Retina (tissue), 1 donor: Measurements from ENCODE around the gene KRT73.
A peak's percentile ranks its signal among the peaks of the same experiment; 100 is the strongest.

Experiments
- DNase-seq: peaks from one replicate; pipeline ENCODE4 v3.0.0-alpha.2; 2016

Gene KRT73

DNA sequence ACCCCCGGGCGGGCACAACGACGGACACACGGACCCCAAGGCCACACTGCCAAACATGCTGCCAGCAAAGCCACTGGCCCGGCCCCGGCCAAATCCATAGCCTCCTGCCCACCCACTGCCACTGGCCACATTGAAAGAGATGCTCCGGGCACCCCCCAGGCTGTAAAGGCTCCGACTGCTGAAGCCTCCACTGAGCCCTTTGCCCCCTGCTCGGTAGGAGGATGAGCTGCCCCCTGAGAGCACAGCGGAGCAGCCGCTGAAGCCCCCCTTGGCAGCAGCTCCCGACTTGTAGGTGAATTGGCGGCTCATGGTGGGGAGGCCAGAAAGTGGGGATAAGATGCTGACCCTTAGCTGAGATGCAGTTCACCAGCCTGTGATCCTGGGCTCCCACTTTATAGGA lies at the start of gene KRT73:
TSS of gene KRT73 (minus strand) at position 344 of the 400 bp plus-strand sequence. CDS start at position 309, 35 bp downstream.
- DNase-seq, result no peak

DNA sequence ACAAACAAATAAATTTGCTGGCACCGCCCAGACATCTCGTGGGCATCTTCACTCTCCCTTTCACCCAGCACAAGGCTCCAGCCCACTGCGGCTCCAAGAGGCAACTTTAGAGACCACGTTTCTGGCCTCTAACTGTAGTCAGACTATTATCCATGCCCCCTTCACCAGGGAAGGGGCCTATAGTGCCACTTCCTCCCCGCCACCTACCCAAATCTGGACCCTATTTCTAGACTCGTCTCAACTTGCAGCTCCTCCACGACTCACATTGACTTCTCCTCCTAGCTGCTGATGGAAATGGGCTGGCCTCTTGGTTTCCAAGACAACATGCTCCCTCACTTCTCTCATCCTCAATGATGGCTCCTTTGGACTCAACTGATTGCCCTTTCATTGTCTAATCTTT lies 49.6 kb upstream of the KRT73 start:
- no peak for DNase-seq

DNA sequence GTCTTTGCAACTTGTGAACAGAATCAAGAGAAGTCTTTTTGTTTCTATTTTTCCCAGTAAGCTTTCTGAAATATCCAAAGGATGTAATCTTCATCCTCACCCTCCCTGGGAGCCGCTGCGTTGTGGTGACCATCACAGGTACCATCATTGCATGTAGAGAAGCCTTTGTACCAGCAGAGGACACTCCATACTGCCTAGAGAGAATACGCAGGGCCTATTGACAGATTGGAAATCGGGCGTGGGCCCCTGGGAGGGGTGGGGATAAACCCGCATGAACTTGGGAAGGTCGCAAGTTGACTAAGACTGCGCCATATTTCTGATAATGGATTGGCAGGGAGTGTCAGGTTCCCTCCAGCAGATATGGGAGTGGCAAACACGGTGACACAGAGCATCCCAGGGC lies 49.1 kb upstream of the KRT73 start:
- no peak for DNase-seq

DNA sequence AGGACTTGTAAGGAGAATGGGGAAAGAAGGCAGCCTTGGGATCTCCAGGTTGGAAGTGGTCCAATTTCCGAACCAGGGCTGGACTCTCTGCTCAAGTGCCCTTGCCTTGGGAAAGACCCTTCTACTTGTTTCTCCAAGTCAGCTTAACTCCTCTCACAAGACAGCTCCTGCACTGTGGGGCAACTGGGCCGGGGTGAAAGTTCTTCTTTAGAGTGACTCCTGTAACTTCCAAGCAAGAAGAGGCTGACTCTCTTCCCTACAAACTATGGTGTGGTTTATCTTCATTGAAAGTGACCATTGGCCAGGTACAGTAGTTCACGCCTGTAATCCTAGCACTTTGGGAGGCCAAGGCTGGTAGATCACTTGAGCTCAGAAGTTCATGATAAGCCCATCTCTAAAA lies 48.1 kb upstream of the KRT73 start:
- DNase-seq, result no peak

DNA sequence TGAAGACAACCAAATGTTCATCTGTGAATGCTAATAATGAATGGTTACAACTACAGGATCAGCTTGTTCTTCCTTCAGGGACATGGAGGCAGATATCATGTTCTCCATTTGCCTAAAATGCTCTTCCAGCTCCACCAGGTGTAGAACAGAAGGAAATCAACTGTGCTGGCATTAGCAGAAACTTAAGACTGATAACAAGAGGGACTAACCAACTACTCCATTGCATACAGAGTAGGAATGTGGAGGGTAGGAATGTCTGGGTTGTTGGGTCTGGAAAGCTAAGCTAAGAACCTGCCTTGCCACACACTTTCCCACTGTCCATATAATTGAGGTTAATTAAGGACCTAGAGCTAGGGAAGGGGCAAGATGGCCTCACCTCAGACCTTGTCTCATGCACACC lies 45.1 kb upstream of the KRT73 start:
- no peak for DNase-seq

DNA sequence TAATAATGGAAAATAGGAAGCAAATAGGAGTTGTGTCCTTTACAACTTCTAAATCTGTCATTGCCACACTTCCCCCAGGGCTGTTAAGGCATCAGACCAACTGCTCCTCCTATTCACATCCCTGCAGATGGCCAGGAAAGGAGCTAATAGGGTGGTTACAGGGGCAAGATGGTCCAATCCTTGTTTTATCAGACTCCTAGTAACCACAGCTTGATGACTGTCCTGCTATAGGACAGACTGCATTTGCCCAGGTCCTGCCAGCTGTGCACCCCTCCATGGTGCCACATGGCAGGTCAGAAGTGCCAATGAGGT lies 44.5 kb upstream of the KRT73 start:
- no peak for DNase-seq

DNA sequence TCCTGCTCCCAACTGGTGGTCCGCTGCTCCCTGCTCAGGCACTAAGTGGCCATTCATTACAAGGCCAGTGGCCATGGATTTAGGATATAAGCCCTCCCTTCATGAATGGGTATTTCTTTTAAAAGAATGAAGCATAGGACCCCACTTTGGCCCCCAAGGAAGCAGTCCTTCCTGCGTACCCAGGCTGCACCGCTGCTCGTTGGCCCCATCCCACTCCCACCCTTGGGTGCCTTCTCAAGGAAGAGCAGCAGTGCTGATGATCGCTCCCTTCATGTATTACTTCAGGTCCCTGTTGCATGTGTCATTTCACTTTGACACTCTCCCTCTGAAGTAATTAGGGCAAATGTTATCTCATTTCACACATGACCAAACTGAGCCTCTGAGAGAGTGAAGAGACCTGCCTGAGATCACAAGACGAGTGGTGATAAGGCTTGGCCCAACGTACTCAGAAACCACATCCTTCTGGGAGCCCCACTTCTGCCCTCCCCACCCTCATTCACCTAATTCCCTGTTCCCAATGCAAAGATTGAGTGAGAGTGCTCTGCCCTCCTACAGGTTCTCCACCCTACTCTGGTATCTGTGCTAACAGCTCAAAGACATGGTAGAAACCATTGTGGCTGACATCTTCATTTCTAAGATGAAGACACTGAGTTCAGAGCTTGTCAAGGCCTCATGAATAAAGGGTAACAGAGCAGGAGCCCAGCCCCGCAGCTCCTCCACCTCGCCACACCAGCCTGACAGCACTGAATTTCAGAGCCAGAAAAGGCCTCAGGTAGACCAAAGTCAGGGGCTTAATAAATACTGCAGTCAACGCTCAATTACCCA lies 43.9 kb upstream of the KRT73 start:
- no peak for DNase-seq

DNA sequence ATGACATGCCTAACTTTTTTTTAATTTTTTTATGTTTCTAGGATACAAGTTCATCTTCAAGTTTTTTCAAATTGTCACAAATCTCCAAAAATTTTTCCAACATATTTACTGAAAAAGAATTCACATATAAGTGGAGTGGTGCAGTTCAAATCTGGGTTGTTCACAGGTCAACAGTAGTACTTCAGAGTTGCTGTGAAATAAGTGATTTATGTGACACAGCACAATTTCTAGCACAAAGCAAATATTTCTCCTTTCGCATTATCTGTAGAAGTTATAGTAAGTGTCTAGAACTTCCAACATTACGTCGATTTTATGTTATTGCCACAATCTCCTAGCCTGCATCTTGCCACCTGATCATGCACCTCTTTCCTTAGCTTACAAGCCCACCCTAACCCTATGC lies 43.3 kb upstream of the KRT73 start:
- no peak for DNase-seq

DNA sequence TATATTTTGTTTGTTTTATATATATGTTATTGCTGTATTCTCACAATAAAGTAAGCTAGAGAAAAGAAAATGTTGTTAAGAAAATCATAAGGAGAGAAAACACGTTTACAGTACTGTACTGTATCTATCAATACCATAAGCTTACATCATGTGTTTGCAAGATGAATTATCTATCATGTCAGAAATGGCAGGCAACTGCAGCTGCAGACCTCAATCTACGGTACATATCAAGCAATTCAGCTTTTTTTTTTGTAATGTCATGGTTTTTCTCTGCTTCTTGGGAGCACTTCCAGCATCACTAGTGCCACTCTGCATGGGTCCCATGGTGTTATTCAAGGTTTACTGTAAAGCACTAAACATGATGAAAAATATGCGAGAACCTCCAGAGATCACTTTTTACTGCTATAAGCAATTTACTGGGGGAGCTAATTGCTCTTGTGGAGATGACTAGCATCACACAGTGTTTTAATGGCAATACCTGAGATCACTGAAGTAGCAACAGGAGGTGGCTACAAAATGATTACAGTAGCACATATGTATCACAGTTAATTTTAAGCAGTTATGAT lies 42.7 kb upstream of the KRT73 start:
- DNase-seq, result no peak

DNA sequence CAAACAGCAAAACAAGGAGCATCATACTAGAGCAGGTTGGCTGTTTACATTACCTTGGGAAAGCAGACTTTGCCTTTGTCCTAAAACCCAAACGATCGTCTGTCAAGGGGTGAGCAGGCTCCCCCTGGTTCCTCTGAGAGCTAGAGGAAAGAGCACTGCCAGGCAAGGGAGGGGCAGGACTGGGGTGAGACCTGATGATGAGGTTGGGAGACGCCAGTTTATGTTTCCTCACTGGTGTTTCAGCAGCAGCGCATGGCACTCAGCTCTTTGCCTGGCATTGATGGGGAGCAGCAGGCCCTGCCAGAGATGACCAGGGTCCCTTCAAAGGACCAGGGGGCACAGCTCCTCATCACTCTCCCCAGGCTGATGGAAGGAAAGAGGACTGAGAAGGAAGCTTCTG lies 41.6 kb upstream of the KRT73 start:
- no peak for DNase-seq

DNA sequence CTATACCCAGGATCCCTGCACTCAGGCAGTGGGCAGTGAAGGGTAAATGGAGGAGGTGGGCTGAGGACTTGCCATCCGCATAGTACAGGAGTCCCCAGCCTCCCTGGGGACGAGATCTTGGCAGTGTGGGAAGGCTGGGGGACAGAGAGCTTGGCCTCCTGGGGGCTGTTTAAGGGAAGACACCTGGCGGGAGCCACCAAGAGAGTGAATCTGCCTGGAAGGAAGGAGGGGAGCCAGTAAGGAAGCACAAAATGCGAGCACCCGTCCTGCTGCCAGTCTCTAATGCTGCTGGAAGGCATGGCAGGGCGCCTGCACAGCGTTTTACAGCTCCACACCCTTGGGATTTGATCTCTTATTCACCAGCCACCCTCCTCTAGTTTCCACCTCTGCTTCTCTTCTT lies 41.0 kb upstream of the KRT73 start:
- DNase-seq, result no peak

DNA sequence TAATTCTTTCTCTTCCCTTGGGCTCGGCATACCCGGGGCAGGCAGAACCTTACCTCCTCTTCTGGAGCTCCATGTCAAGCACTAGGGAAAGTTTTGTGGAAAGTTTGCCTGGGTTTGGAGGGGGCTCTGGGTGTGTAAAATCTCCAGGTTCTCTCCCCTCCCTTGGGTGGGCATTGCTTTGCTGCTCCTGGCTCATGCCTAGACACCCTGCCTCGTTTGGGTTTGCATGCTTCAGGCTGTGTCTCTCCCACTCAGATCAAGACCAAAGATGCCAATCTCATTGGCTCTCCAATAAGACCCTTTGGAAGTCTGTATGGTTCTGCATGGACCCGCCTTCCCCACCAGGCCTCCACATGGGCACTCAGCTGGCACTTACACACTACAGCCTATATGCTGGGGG lies 39.8 kb upstream of the KRT73 start:
- DNase-seq, result no peak

DNA sequence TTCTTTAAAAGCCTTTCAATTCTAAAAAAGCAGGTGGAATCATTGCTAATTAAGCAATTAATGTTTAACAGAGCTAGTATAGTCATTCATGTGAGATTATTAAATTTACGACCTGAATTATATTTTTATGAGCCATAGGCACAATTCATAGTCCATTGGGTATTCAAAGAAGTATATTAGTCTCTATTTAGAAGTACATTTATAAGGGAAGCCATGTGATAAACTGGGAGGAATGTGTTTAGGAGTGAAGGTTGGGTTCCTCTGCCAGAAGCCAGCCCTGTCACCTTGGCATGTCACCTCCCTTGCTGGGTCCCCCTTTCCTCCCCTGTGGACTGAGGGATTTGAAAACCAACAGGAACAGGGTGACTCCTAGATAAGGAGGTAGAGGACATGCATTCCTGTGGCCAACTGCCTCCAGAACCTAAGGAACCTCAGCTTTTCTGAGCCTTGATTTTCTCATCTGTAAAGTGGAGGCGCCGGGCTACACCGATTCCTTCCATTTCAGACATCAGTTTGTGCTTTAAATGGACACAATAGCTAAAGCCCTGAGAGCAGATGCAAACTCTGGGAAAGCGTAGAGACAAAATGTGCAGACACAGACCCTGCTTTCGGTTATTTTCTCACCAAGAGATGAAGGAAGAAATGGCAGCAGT lies 39.0 kb upstream of the KRT73 start:
- no peak for DNase-seq

DNA sequence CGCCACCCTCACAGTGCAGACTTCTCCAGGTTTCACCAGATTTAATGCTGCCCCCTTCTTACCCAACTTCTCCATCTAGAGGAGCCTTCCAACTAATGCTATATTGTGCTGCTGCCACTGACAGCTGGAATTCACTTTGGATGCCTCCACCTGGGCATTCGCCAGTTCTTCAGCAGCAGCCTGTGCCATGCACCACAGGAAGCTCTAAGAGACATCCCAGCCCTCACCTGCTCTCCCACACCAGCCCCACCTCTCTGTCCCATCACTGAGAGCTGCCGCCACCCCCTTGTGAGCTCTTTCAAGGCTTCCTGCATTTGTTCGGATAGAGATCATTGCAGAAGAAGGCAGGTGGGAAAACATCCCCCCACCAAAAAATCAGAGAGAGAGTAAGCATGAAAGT lies 38.3 kb upstream of the KRT73 start:
- no peak for DNase-seq

DNA sequence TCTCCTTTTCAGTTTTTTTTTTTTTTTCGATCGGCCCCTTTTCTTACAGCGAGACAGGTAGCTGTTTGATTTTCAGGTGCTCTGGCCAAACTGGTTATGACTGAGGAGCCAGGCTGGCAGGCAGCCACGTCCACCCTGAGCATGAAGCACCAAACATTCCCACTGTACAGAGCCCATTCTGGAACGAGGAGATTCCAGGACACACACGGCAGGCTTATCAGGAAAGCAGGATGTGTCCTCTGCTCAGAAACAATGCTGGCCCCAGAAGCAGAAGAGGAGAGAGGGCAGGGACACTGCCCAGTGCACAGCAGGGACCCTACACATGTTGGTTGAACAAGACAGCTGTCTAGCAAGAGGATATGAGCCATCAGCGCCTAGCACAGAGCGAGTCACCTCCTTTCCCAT lies 37.4 kb upstream of the KRT73 start:
- no peak for DNase-seq

DNA sequence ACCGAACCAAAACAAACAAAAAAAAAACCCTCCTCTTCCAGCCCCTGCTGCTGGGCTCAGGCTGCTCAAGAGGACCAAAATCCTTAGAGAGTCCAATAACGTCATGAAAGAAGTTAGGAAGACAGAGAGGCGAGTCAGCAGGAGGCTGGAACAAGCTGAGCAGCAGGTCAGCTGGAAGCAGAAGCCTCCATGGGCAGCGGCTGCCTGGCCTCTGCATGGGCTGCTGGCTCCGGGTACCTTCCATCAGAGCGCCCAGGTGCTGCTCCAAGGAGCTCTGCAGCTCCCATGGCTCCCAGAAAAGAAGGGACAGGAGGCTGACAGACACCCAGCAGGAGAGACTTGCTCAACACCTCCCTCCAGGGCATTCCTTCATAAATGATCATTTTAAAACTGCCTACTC lies 36.9 kb upstream of the KRT73 start:
- DNase-seq, result peak; percentile 20

DNA sequence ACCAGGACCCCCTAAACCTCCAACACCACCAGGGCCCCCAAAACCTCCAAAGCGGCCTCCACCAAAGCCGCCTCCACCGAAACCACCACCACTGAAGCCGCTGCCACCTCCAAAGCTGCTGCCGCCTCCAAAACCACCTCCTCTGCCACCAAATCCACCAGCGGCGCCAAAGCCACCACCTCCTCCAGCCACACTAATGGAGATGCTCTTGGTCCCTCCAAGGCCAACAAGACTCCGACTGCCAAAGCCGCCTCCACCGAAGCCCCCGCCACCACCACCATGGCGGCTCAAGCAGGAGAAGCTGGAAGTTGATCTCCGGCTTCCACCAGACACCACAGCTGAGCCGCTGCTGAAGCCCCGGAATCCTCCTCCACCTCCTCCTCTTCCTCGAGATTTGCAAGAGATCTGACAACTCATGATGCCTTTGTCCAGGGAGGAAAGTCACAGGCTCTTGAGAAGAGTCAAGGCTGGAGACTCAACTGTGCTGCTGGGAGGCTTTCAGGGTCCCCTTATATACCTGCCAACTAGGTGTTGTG lies 33.4 kb upstream of the KRT73 start, which contains the start of gene KRT2:
TSS of gene KRT2 (minus strand) at position 486 of the 536 bp plus-strand sequence. CDS start at position 417, 69 bp downstream.
- no peak for DNase-seq

DNA sequence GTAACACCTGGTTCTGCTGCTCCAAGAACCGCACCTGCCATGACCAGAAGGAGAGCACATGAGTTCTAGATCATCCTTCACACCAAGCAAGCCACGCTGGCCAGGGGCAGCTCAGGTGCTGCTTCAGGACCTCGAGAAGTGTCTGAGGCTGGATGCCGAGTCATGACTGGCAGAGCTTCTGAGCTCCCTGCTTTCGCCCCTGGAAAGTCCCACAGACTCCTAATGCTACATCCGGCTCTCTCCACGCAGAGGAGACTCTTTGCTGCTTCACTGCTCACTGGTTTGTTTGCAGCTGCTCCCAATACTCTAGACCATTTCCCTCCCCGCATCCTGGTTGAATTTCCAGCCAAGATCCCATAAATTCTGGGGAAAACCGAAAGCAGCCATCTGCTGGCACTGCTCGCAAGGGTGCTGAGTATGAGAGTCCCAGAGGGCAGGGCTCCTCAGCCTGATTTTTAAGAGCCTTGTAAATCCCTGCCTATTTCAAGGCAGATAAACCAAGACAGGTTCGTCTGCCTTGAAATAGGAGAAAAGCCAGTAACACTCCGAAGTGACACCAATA lies 32.2 kb upstream of the KRT73 start:
- no peak for DNase-seq

DNA sequence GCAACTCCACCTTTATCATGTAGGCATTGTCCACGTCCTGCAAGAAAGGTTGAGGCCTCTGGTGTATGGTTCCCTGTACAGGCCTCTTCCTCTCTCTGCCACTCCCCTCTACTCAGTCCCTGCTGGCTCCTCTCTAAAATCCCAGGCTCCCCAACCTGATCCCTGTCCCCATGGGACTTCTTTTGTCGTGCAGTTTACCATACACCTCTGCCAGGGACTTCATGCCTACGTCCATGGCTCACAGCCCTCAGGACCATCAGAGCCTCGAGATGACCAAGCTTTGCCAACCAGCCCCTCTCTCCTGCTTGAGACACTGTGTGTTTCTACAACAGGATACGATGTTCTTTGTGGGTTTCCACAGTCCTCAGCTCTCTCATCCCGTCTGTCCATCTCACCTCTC lies 30.7 kb upstream of the KRT73 start:
- no peak for DNase-seq

DNA sequence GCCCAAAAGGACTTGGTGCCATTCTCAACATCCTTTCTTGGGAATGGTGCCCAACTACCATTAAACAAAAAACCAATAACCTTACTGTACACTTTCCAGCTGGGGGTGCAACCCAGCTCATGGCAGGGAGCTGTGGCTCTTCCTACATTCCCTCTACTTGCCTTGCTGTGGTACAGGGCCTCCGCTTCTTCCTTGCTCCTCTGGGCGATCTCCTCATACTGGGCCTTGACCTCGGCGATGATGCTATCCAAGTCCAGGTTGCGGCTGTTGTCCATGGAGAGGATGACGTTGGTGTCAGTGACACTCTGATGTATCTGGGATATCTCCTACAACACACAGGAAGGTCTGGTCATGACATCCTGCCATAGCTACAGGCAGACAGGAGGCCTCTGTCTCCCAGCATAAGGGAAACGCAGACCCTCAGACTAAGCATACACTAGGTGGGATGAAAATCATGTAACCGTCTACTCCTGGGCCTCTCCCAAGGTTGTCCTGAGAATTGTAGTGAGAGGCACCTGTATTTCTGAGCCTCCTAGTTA lies 29.7 kb upstream of the KRT73 start:
- no peak for DNase-seq

DNA sequence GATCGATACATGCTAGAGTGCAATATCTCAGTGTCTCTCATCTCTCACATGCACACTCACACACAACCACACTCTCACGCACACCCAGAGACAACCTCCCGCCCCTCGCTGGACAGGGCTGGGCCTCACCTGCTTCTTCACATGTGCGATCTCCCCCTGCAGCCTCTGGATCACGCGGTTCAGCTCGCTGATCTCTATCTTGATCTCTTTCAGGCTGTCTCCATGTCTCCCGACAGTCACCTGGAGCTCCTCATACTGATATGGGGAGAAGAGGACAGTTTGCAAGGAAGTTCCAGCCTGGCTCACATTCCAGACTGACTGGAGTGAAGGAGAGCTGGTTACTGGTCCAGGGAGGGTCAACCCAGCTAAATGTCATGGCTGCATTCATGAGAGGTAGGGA lies 29.2 kb upstream of the KRT73 start:
- no peak for DNase-seq

DNA sequence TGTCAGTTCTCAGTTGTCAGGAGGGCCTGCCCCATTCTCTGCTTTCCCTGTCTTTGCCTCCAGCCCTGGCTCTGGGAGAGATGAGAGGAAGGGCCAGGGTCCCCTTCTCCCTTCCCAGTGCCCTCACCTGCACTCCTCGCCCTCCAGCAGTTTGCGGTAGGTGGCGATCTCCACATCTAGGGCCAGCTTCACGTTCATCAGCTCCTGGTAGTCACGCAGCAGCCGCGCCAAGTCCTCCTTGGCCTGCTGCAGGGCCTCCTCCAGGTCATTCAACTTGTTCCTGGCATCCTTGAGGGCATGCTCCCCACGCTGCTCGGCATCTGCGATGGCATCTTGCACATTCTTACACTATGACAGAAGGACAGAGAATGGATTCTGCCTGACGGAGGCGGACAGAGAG lies 28.3 kb upstream of the KRT73 start:
- DNase-seq, result no peak

DNA sequence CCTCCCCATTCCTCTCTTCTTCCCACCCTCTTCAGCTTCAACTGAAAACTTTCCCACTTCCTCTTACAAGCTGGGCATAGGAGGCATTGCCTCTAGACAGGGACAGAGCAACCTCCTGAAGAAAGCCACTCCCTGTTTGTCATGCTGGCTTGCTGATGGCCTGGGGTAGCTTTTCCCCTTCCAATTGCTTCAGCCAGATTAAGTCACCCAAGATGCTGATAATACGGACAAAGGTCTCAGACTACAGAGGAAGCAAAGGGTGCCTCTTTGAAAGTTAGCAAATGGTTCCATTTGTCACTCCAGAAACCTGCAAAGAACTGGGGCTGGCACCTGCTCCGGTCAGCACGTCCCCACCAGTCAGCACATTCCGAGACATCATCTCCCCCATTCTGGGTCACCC lies 27.6 kb upstream of the KRT73 start:
- no peak for DNase-seq
